HFFc6 (cell line): ENCODE data around the gene HOXB7. TPM values are rescaled to one million over a fixed set of nuclear protein-coding genes. Genes with fewer than 3 reads are reported as not detected.

Experiments
- DNase-seq: peaks from one replicate; pipeline ENCODE4 v3.0.0-alpha.2; 2018
- H3K27ac Mint-ChIP-seq: 2 replicates; pipeline ENCODE4 v1.8.0; 2020; ENCODE audit warnings: mild to moderate bottlenecking, mixed read lengths
- H3K27me3 Mint-ChIP-seq: 2 replicates; pipeline ENCODE4 v1.8.0; 2021; ENCODE audit warnings: mild to moderate bottlenecking, moderate library complexity, mixed read lengths; ENCODE audit not compliant: insufficient read depth
- H3K36me3 Mint-ChIP-seq: 2 replicates; pipeline ENCODE4 v1.8.0; 2021; ENCODE audit warnings: low read depth, mixed read lengths
- H3K4me1 Mint-ChIP-seq: 2 replicates; pipeline ENCODE4 v1.8.0; 2020; ENCODE audit warnings: low read depth, mixed read lengths
- H3K4me3 Mint-ChIP-seq: 2 replicates; pipeline ENCODE4 v1.8.0; 2020; ENCODE audit warnings: mild to moderate bottlenecking, moderate library complexity, mixed read lengths
- H3K9me3 Mint-ChIP-seq: 2 replicates; pipeline ENCODE4 v1.8.0; 2020; ENCODE audit warnings: mild to moderate bottlenecking, mixed read lengths
- CTCF ChIP-seq: fragments of 200-600 bp; sonication (generic); IDR thresholded peaks from 2 replicates; pipeline ENCODE4 v1.5.0; 2021; ENCODE audit warnings: antibody characterized with exemption, mild to moderate bottlenecking
- total RNA-seq, 6 experiments: library from RNA; stranded (reverse); fragmentation: NEBNext Ultra II Directional; extraction: Animal tissue kit (Norgen Biotek cat#: 25700); gene quantifications; 2 replicates in 1 of 6; 3 replicates in 5 of 6; pipeline ENCODE4 v1.2.3, GENCODE V29; 2021

Gene HOXB7
- total RNA-seq, 6 experiments from 2014 or later: not detected

GRCh38 chr17:48595278-48595999, 15.4 kb downstream of the HOXB7 start:
- no peaks in the 10 kb centered on the region; the same call in 1 of the 2 replicates for H3K36me3 Mint-ChIP-seq

GRCh38 chr17:48594538-48595277, 16.1 kb downstream of the HOXB7 start:
- no peak for DNase-seq
- H3K36me3 Mint-ChIP-seq: no peaks in the 10 kb centered on the region; the same call in 1 of the 2 replicates
- no peak overlapping the region for H3K4me3 Mint-ChIP-seq
- H3K27ac Mint-ChIP-seq: no peak overlapping the region
- H3K9me3 Mint-ChIP-seq: no peaks in the 10 kb centered on the region
- peaks cover 34% of the 10 kb centered on the region for H3K4me1 Mint-ChIP-seq
- peaks cover 91% of the 10 kb centered on the region for H3K27me3 Mint-ChIP-seq
- no peak for TF ChIP-seq CTCF

More at GRCh38 chr17:48595278-48595999, 15.4 kb downstream of the HOXB7 start:
- DNase-seq: no peak
- peaks cover 91% of the 10 kb centered on the region for H3K27me3 Mint-ChIP-seq
- no peaks in the 10 kb centered on the region for H3K9me3 Mint-ChIP-seq
- peaks cover 29% of the 10 kb centered on the region for H3K4me1 Mint-ChIP-seq
- no peak overlapping the region for H3K4me3 Mint-ChIP-seq
- no peak overlapping the region for H3K27ac Mint-ChIP-seq
- no peak for TF ChIP-seq CTCF

GRCh38 chr17:48593840-48594537, 16.8 kb downstream of the HOXB7 start:
- peak overlapping the region; percentile 64 for H3K4me3 Mint-ChIP-seq

GRCh38 chr17:48593126-48593829, 17.5 kb downstream of the HOXB7 start, which contains the start of gene HOXB5:
Gene HOXB5 (minus strand): TSS chr17:48593779. CDS start chr17:48593682, 97 bp downstream.
- Mint-ChIP-seq H3K36me3 (no peaks in the 10 kb centered on the region; the same call in 1 of the 2 replicates), H3K27ac (no peak within 1 kb of the TSS), H3K4me1 (peaks cover 34% of the 10 kb centered on the region), H3K9me3 (no peaks in the 10 kb centered on the region), H3K27me3 (peaks cover 91% of the 10 kb centered on the region), H3K4me3 (peak within 1 kb of the TSS; percentile 64)
- no peak for DNase-seq
- TF ChIP-seq CTCF: no peak

More at GRCh38 chr17:48593840-48594537, 16.8 kb downstream of the HOXB7 start:
- peak; percentile 94 for TF ChIP-seq CTCF
- Mint-ChIP-seq H3K4me1 (peaks cover 34% of the 10 kb centered on the region), H3K9me3 (no peaks in the 10 kb centered on the region), H3K36me3 (no peaks in the 10 kb centered on the region; the same call in 1 of the 2 replicates), H3K27me3 (peaks cover 91% of the 10 kb centered on the region), H3K27ac (no peak overlapping the region)
- DNase-seq: peak; percentile 48

- TF ChIP-seq CTCF: no peak
- no peak for DNase-seq
- Mint-ChIP-seq H3K27ac (no peak overlapping the region), H3K9me3 (no peaks in the 10 kb centered on the region), H3K36me3 (no peaks in the 10 kb centered on the region; the same call in 1 of the 2 replicates), H3K4me1 (peaks cover 34% of the 10 kb centered on the region), H3K4me3 (no peak overlapping the region; the same call in 1 of the 2 replicates), H3K27me3 (peaks cover 92% of the 10 kb centered on the region)
Observed at GRCh38 chr17:48592577-48592976, 18.2 kb downstream of the HOXB7 start.
